Activated CD4-positive, alpha-beta T cell treated with anti-CD3 and anti-CD28 coated beads for 1 hour (primary cell): Measurements from ENCODE around the gene UBE2S.

ENCODE experiments used
- DNase-seq: peaks from one replicate; pipeline ENCODE4 v3.0.0-alpha.2; 2020

Gene UBE2S

DNA sequence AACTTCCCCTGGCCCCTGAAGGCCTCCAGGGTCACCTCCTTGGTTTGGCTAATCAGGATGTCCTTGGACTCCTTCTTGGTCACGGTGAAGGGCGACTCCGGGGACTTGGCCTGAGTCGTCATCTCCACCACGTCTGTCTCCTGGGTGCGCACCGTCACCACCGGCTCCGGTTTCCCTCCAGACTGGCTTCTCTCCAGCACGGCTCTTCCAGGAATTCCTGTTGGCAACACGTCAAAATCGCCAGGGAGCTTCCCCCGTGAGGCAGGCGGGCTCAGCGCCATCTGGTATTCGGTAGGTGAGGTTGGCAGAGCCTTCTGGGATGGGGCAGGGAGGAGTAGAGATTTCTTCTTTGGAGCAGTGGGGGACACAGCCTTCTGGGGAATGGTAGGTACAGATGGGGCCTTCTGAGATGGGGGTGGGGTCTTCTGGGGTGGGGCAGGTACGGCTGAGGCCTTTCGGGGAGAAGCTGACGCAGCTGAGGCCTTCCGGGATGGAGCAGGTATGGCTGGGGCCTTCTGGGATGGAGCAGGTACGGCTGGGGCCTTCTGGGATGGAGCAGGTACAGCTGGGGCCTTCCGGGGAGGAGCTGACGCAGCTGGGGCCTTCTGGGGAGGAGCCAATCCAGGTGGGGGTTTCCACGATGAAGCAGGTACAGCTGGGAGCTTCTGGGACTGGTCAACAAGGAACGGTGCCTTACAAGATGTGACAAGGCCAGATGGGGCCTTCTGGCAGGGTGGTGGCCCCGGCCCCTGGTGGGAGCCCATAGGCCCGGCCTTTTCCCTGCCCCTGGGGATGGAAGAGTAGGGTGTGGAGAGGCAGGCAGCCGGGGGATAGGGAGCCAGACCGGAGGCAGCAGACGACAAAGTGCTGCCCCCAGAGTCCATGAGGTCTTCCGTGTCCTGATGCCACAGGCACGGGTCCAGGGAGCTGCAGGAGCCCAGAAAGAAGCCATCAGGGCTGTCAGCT is 48.4 kb downstream of the UBE2S start:
- no peak for DNase-seq

DNA sequence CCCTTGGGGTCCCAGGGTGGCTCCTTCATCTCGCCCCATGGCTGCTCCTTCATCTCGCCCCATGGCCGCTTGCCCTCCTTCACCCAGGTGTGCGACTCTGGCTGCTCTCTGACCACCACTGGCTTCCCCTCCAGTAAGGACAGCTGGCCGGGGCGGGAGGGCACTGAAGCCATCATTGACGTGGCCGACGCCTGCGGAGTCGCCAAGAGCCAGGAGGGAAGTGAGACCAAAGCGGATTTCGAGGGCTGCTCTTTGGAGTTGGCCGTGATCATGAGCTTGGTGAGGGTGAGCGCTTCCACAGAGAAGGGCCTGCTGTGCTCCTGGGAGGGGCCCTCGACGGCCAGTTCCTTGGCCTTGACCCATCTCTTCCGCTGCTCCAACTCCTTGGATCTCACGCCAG is 49.1 kb downstream of the UBE2S start:
- no peak for DNase-seq

DNA sequence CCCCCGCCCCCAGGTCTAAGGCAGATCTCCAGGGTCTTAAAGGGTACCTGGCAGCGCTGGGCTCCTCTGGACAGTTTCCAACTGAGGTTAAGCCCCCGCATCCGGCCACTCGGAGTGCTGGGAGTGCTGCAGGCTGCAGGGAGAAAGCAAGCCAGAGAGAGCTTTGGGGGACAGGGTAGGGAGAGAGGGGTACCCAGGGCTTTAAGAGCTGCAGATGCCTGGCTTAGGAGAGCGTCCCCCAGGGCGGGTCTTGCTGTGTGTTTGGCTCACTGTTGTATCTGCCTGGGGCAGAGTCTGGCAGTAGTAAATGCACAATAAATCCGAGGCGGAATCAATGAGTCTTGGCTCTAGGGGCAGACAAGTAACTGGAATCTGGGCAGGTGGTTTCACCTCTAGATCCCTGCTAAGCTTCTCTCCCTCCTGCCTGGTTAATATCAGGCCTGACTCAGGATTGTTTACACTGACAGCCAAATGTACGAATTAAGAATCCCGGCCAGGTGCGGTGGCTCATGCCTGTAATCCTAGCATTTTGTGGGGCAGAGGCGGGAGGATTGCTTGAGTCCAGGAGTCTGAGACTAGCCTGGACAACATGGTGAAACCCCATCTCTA is 52.3 kb downstream of the UBE2S start:
- no peak for DNase-seq

DNA sequence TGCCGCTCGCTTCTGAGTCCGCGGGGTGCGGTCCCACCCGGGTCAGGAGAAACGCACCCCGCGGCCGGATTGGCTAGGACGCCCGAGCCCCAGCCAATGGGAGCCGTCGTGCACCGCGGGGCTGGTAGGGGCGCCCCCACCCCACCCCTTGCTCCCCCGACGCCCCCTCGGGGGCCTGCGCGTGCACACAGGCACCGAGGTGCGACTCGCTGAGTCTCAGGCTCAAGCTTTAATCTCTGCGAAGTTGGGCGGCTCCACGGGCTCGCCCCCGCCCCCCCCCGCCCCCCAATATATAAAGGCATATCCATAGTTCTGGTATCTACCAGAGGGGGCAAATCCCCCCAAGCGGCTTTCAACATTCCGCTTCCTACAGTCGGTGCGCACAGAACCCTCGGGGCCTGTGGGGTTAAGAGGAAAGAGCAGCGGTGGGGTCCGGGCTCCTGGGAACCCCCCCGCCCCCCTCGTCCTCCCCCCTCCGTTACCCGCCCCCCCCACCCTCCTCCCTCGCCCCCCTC is 52.8 kb downstream of the UBE2S start, which contains the start of gene COX6B2:
Gene COX6B2 (minus strand): TSS at position 22 of the 515 bp plus-strand sequence. CDS start 198 bp downstream, outside the sequence.
- DNase-seq = no peak

DNA sequence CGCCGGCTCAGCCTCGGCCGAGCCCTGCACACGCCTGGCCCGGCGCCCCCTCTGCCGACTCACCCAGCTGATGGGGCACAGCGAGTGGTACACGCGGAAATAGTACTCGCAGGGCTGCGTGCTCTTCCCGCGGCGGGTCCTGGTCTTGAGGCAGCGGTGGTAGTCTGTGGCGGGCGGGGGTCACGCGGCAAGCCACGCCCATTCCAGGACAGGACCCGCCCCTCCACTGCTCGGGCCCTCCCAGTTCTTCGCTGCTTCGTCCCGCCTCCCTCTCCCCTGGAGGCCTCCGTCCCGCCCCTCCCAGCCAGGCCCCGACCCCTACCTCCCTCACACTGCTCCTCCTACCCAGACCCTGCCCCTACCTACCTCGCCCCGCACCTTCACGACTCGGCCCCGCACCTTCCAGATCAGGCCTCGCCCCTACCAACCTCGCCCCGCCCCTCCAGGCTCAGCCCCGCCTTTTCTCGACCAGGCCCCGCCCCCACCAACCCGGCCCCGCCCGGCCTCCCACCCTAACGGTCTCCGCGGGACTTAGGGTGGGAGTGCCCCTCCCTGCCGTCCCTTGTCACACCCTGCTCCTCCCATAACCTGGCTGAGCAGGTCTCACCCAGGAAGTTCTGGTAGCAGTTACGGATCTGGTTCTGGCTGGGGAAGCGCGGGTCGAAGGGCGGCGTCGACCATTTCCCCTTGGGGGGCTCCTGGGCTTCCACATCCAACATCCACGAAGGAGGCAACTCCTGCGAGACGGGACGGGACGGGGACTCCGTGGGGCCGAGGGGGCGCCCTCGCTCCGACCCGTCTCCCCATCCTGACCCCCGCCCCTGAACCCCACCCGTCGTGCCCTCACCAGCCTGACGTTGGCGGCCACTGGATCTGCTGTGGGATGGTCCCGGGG is 53.5 kb downstream of the UBE2S start:
- peak; percentile 44 for DNase-seq

DNA sequence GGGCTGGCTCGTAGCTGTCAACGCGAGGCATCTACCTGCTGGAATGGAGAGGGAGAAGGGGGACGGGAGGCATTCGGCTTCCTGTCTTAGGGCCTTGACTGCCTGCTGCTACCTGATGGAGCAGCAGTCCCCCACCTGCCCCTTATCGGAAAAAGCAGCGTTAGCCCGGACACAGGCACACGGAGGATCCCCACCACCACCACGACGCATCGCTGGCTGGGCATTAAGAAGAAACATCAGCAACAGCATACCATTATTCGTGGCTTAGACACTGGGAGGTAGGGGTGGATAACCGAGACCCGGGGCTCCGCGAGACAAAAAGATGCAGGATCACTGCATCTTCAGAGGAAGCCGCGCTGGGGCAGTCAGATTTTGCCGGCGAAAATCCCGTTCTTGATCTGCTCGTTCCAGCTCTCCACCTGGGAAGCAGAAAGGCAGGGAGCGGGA is 54.2 kb downstream of the UBE2S start:
- DNase-seq = no peak

DNA sequence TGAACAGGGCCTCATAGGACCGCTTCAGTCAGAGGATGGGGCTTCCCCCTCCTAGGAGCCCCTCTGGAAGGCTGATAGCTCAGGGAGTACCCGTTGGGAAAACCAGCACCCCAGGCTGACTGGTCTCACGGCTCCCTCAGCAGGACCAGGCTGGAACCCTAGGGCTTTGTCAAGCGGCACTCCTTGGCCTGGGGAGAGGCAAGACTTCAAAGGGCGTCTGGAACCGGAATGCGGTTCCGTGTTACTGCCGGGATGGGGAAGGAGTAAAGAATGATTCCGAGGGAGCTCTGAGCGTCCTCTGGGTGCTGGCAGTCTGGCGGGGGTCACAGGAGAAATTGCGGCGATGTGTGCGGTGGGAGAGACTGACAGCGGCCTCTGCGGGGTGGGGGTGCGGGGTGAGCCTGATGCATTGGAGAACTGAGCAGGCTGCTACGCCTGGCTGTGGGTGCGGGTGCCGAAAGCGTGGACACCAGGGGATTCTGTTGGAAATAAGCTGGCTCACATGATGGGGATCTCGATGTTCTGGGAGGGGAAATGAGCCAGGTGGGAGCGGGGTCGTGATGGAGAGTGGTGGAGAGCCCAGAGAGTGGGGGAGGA is 54.9 kb downstream of the UBE2S start:
- no peak for DNase-seq

DNA sequence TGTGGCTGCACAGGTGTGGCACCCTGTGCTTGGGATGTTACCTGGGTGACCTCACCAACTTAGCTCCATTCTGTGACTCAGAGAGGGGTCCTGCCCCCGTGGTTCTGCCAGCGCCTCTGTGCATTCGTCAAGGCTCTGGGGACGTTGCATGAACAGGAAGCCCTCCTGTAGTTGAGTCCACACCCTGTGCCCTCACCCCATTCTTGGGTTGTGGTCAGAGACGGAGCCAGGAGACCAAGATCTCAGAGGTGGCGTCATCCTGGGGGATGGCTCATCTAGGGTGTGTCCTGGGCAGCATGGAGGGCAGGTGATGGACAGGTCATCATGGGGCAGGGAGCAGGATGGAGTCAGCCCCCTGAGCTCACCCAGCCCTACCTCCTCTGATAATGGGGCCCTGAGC is 55.5 kb downstream of the UBE2S start:
- DNase-seq = no peak

DNA sequence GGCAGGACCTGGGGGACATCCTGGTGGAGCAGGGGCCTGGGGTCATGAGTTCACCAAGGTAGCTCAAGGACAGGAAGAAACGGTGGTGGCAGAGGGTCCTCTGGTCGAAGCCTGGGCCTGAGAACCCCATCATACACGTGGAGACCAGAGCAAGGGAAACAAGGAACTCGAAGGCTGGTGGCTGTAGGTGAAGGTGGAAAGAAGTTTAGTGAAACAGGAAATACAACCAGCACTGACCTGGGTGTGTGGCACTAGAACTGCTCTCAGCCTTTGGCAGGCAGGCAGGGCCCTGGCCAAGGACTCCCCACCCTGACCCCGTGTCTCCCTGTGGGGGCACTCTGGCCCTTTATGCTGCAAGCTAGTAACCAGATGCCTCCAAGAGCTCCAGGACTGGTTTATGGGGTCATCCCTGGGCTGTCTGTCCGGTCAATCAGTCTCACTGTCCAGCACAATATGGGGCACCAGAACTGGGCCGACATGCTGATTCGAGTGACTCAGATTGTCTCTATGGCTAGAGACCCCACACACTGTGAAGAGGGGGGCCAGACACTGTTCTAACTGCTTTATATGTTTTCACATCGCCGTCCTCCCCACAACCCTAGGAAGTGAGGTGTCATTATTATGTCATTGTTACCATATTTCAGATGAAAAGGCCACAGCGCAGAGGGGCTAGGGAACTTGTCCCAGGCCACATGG is 56.8 kb downstream of the UBE2S start:
- DNase-seq = no peak
